Measurements from ENCODE around the gene CTCFL.

Gene CTCFL

DNA sequence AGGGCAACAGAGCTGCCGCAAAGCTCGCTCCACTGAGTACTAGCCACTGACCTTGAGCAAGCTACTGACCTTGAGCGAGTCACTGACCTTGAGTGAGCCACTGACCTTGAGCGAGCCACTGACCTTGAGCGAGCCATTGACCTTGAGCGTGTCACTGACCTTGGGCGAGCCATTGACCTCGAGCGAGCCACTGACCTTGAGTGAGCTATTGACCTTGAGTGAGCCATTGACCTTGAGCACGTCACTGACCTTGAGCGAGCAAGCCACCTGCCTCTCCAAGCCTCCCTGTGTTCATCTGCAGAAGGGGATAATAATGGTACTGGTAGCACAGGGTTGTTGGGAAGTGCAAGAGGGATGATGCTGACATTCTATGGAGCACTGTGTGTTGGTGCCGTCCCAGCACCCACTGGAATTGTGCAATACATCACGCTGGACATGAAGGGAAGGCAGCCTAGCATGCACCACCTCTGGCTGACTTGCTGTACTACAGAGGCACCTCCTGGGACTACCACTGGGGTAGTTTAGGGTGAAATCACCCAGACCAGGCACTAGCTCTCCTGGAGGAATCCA lies 60.2 kb downstream of the CTCFL start:
- TF ChIP-seq CTCF (IDR thresholded peaks at IDR 0.05) = no peak
- Mint-ChIP-seq H3K27me3 (ENCODE audit: low read depth, poor library complexity) (peaks cover 27% of the 10 kb centered on the region), H3K4me3 (no peak overlapping the region), H3K4me1 (peaks cover 69% of the 10 kb centered on the region), H3K36me3 (ENCODE audit: low read depth) (no peaks in the 10 kb centered on the region), H3K9me3 (no peaks in the 10 kb centered on the region), H3K27ac (no peak overlapping the region)
- DNase-seq = no peak

DNA sequence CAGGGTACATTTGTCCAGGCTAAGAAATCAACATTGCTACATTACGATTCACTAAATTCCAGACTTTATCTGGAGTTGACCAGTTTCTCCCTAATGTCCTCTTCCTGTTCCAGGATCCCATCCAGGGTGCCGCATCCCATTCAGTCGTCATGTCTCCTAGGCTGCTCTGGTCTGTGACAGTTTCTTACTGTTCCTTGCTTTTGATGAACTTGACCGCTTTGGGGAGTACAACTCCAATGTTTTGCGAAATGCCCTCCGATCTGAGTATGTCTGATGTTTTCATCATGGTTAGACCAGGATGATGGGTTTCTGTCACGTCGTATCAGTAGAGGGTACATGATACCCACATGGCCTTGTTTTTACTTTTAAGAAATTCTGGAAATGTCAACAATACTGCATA lies 62.2 kb downstream of the CTCFL start:
- no peak for DNase-seq
- TF ChIP-seq CTCF (IDR thresholded peaks at IDR 0.05) = no peak
- Mint-ChIP-seq H3K4me3 (no peak overlapping the region), H3K36me3 (ENCODE audit: low read depth) (no peaks in the 10 kb centered on the region), H3K4me1 (peaks cover 64% of the 10 kb centered on the region), H3K9me3 (peaks cover 11% of the 10 kb centered on the region), H3K27me3 (ENCODE audit: low read depth, poor library complexity) (peaks cover 15% of the 10 kb centered on the region), H3K27ac (no peak overlapping the region)

GRCh38 chr20:57461726-57462125 lies 63.2 kb downstream of the CTCFL start:
- peaks cover 16% of the 10 kb centered on the region for H3K27me3 Mint-ChIP-seq (ENCODE audit: low read depth, poor library complexity)
- H3K36me3 Mint-ChIP-seq (ENCODE audit: low read depth) = no peaks in the 10 kb centered on the region
- TF ChIP-seq CTCF (IDR thresholded peaks at IDR 0.05) = no peak
- no peak for DNase-seq
- peaks cover 64% of the 10 kb centered on the region for H3K4me1 Mint-ChIP-seq
- H3K27ac Mint-ChIP-seq = no peak overlapping the region
- H3K9me3 Mint-ChIP-seq = peaks cover 11% of the 10 kb centered on the region
- no peak overlapping the region for H3K4me3 Mint-ChIP-seq

GRCh38 chr20:57460781-57461465 lies 64.0 kb downstream of the CTCFL start:
- Mint-ChIP-seq H3K9me3 (peaks cover 11% of the 10 kb centered on the region), H3K4me3 (no peak overlapping the region), H3K27ac (no peak overlapping the region), H3K27me3 (ENCODE audit: low read depth, poor library complexity) (peaks cover 10% of the 10 kb centered on the region), H3K4me1 (peaks cover 60% of the 10 kb centered on the region), H3K36me3 (ENCODE audit: low read depth) (no peaks in the 10 kb centered on the region)
- TF ChIP-seq CTCF (IDR thresholded peaks at IDR 0.05) = no peak
- DNase-seq = no peak

DNA sequence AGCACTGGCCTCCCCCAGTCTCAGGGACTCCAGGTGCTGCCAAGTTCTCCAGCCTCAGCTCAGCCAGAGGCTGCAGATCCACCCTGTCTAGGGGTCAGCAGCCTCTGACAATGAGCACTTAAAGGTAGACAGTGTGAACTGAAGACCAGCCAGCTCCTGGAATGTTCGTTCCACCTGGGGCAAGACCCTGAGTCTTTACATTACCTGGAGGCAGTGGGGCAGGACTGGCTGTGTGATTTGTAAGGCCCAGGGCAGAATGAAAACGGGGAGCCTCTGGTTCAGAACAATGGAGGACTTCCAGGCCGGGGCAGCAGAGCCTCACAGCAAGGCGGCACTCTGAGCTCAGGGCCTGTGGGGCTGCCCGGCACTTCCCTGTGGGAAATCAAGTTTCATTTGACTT lies 65.0 kb downstream of the CTCFL start:
- H3K4me3 Mint-ChIP-seq = no peak overlapping the region
- H3K9me3 Mint-ChIP-seq = peaks cover 11% of the 10 kb centered on the region
- TF ChIP-seq CTCF (IDR thresholded peaks at IDR 0.05) = no peak
- no peaks in the 10 kb centered on the region for H3K36me3 Mint-ChIP-seq (ENCODE audit: low read depth)
- no peak overlapping the region for H3K27ac Mint-ChIP-seq
- DNase-seq = no peak
- H3K27me3 Mint-ChIP-seq (ENCODE audit: low read depth, poor library complexity) = peaks cover 16% of the 10 kb centered on the region
- H3K4me1 Mint-ChIP-seq = peaks cover 56% of the 10 kb centered on the region

DNA sequence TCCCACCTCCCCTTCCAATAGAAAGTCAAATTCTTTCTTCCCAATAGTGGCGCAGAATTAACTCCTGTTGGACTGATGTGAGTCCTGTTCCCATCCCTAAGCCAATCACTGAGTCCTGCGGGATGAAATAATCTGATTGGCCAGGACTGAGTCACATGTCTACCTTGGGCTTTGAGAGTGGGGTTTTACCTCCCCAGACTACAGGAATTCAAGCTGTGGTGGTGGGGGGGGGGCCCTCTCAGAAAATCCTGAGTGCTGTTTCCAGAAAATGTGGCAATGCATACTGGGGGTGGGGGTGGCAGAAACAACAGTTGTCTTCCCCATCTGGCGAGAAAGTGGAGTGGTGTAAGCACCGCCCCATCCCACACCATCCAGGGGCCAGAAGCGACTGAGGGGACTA lies 65.7 kb downstream of the CTCFL start:
- Mint-ChIP-seq H3K27ac (no peak overlapping the region), H3K4me1 (peaks cover 55% of the 10 kb centered on the region), H3K4me3 (no peak overlapping the region), H3K36me3 (ENCODE audit: low read depth) (no peaks in the 10 kb centered on the region), H3K9me3 (peaks cover 11% of the 10 kb centered on the region), H3K27me3 (ENCODE audit: low read depth, poor library complexity) (peaks cover 20% of the 10 kb centered on the region)
- no peak for TF ChIP-seq CTCF (IDR thresholded peaks at IDR 0.05)
- no peak for DNase-seq

Data from nephron progenitor cell (in vitro differentiated cells).